Epithelial cell of proximal tubule (primary cell): ENCODE measurements around the gene TEDC1. TPM values are rescaled to one million over a fixed set of nuclear protein-coding genes. Genes with fewer than 3 reads are reported as not detected.

Source experiments
- DNase-seq: peaks from one replicate; pipeline ENCODE4 v3.0.0-alpha.2; 2011; ENCODE audit warnings: low read depth
- H3K4me3 ChIP-seq: 2 replicates; pipeline ENCODE4 v1.5.1; 2011; ENCODE audit warnings: low read depth, mild to moderate bottlenecking, low read length
- CTCF ChIP-seq: conservative IDR thresholded peaks from 2 replicates; pipeline ENCODE4 v1.5.1; 2012; ENCODE audit warnings: low read depth, mild to moderate bottlenecking, low read length
- total RNA-seq: library from RNA; depleted of rRNA; stranded (reverse); fragments of >200 nt; gene quantifications from 2 replicates; pipeline ENCODE4 v1.2.3, GENCODE V29; 2015

TEDC1 gene
- total RNA-seq, 1 donor from 2014 or later: 30.5 TPM

GRCh38 chr14:105500036-105500725, 9.1 kb downstream of the TEDC1 start:
- no peak overlapping the region for H3K4me3 ChIP-seq
- TF ChIP-seq CTCF: no peak

DNA sequence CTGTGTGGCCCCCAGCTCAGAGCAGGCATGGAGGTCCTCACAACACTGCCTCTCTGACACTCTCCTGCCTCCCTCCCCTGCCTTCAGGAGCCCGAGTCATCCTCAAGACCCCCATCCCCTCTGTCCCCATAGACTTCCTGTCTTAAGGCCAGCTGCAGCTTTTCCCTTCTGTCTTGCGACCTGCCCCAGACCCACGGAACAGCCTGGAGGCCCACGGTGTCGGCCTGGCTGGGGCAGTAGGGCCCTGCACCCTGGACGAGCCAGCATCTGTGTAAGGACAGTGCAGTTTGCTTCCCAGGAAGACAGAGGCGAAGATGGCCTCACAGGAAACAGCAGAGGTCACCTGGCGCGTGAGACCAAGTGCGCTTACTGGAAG, 9.7 kb downstream of the TEDC1 start:
- DNase-seq: no peak
- H3K4me3 ChIP-seq: no peak overlapping the region
- no peak for TF ChIP-seq CTCF

More at GRCh38 chr14:105500036-105500725, 9.1 kb downstream of the TEDC1 start:
- no peak for DNase-seq

DNA sequence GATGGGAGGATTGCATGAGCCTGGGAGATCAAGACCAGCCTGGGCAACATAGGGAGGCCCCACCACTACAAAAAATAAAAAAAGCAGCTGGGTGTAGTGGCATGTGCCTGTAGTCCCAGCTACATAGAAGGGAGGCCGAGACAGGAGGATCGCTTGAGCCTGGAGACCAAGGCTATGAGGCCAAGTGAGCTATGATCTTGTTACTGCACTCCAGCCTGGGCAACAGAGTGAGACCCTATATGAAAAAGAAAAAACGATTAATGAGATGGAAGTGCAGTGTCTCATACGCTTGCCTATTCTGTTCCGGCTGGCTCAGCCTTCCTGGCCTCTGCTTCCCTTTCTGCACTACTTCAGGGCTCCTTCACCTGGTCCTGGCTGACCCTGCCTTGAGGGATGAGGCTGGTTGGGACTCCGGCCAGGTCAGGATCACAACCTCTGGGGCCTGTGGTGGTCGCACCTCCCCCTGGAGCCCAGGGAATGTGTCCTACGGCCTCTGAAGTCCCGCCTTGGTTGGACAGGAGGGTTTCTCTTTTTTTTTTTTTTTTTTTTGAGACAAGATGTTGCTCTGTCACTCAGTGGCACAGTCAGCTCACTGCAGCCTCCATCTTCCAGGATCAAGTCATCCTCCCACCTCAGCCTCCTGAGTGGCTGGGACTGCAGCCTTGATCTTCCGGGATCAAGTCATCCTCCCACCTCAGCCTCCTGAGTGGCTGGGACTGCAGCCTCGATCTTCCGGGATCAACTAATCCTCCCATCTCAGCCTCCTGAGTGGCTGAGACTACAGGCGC, 10.7 kb downstream of the TEDC1 start:
- DNase-seq: no peak
- TF ChIP-seq CTCF: no peak
- no peak overlapping the region for H3K4me3 ChIP-seq

DNA sequence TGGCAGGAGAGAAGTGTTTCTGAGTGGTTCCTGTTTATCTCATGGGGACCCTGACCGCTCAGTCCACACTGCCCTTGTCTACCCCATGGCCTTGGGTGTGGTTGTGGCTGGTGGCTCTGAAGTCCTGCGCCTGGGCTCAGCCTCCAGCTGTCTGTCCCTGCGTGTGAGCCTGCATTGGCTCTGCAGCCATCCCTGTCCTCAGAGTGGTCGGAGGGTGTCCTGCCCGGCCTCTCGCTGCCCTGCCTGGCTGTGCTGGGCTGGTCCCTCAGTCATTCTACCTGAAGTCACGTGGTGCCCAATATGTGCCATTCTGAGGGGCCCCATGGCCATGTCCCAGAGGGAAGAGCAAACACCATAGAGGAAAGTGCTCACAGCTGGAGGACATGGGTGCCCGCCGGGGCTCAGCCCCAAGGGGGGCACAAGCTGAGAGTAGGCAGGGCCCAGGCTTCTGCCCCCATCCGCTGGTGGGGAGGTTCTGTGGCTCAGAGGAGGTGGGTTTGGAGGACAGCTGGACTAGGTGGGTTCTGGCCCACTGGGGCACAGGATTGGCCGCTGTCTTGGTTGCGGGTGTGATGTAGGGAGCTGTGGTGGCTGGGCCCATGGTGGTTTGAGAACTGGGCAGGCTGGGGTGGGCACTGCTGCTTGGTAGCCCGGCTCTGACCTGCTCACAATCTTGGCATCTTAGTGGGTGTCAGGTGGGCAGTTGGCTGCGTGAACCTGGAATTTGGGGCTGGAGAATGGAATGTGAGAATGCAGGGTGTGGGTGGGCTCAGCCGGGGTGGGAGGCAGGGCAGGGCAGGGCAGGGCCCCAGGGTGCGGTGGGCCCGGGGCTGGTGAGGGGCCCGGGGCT, 11.6 kb downstream of the TEDC1 start:
- no peak overlapping the region for H3K4me3 ChIP-seq
- no peak for TF ChIP-seq CTCF
- no peak for DNase-seq

GRCh38 chr14:105503296-105503640, 12.2 kb downstream of the TEDC1 start:
- DNase-seq: no peak
- no peak overlapping the region for H3K4me3 ChIP-seq
- no peak for TF ChIP-seq CTCF

DNA sequence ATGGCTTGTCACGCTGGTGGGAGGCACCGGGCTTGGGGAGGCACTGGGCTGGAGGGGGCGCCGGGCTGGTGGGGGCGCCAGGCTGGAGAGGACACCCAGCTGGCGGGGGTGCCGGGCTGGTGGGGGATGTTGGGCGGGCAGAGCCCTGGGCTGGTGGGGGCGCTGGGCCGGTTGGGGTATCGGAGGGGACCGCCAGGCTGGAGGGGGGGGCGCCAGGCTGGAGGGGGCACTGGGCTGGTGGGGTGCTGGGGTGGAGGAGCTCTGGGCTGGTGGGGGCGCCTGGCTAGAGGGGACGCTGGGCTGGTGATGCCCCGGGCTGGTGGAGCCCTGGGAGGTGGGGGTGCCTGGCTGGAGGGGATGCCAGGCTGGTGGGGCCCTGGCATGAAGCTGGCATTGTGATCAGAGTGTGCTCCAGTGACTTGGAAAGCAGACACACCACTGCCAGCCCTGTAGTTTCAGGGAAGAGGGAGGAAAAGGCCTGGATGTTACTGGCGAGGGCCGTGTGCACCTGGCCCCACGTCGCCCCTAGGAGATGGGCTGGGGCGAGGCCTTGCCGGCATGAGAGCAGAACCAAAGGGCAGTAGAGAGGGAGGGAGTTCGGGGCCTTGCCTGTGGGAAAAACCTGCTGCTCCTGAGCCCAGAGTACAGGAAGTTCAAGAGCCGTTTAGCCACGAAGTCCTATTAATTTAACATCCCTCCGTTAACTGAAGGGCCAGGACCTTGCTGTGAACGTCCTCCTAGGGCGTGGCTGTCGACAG, 13.1 kb downstream of the TEDC1 start:
- H3K4me3 ChIP-seq: no peak overlapping the region
- DNase-seq: no peak
- no peak for TF ChIP-seq CTCF
